Measurements from ENCODE around the gene INTS13.
A peak's percentile ranks its signal among the peaks of the same experiment; 100 is the strongest.
"Not testable (repeated sequence)": the region's sequence is repeated elsewhere in the genome, so short reads cannot be mapped to it uniquely, and the experiment has no call there.

Gene INTS13

DNA sequence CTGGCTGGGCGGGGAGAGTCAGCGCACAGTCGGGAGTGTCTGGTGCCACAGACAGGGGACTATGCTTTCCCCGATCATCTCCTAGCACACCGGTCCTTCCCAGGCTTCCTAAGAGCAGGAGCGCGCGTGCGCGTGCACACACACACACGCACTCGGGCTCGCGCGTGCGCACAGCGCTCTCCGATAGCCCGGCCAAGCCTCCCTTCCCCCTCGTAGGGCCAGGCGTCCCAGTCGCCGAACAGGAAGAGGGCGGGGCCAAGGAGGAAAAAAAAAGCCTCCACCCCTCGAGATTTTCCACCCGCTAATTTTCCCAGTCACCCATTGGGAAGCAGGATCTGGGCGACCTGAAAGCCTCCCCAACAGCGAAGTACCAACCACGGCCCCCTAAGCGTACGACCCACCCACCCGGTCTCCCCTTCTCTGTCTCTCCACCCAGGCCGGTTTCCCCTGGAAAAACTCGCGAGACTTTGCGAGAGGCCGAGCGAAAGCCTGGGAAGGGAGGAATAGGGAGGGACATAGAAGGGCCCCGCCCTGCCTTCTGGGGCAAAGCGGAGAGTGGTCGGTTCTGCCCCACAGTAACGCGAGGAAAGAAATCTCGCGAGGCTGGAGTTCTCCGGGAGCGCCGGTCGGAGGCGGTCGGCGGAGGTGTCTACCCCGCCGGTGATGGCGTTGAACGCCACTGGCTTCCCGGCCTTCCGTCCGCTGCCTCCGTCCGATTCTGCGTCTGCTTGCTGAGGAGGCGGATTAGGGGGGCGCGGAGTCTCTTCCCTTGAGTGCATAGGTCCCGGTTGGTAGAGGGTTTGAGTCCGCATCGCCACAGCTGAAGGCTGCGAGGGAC, at the start of gene INTS13, which contains the start of gene FGFR1OP2:
TSS of gene INTS13 (minus strand) at position 119 of the 838 bp plus-strand sequence. CDS start 1,178 bp downstream, outside the sequence.
TSS of gene FGFR1OP2 (plus strand) at position 608 of the 838 bp plus-strand sequence. CDS start 15,689 bp downstream, outside the sequence.
- DNase-seq (ENCODE audit: low spot score): peak; percentile 98

DNA sequence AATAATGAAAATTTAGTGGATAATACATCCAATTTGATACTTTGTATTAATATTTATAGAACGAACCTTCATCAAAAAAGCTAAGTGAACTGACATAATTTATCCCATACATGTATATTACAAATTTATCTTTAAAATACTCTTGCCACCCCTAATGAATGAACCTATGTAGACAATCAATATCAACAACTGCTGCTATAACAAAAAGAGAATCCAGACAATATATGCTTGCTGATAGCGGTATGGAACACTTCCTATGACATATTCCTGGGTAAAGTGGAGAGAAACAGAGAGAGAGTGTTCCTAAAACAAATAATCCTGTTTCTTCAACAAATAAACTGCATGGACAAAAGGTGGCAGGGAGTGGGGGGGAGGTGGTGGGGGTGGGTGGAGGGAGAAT, 45.1 kb upstream of the INTS13 start:
- DNase-seq (ENCODE audit: low spot score): no peak

DNA sequence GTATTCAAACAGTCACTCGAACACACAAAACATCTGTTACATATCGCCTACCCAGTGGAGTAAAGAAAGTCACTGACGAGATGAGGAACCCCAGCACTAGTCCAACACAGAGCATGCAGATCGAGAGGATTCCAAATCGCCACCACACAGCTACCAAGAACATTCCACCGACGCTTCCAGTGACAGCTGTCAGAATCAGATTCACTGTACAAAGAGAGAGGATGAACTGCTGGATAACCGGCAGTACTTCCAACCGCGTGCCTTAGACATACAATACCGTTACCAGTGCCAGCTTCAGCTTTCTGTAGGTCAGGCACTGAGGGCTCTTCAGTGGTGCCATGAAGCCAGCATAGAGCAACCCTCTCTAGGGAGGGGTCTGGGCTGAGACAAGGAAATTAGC, 42.0 kb upstream of the INTS13 start:
- no peak for DNase-seq (ENCODE audit: low spot score)

- no peak for DNase-seq (ENCODE audit: low spot score)
These were observed 41.0 kb upstream of the INTS13 start for GRCh38 chr12:26978801-26979200.

DNA sequence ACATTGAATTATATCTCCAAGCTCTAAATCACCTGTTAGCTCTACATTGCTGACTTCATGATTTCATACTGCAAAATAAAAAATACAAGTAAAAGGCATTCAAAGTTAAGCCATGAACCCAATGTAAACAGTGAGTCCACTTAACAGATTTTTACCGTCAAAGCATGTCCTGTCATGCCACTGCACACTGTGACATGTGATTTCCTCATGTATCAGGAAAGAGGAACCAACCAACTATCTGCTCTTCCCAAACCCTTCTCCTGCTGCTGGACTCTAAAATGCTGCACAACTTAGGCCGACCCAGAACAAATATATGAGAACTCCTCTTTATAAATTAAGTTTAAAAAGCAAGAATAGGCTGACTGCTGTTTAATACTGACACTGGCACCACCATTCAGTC, 38.9 kb upstream of the INTS13 start:
- DNase-seq (ENCODE audit: low spot score): no peak

GRCh38 chr12:26971963-26972362, 34.2 kb upstream of the INTS13 start:
- no peak for DNase-seq (ENCODE audit: low spot score)

GRCh38 chr12:26970136-26970535, 32.4 kb upstream of the INTS13 start:
- DNase-seq (ENCODE audit: low spot score): no peak

GRCh38 chr12:26966842-26967241, 29.1 kb upstream of the INTS13 start:
- no peak for DNase-seq (ENCODE audit: low spot score)

GRCh38 chr12:26963413-26963812, 25.6 kb upstream of the INTS13 start:
- DNase-seq (ENCODE audit: low spot score): no peak

DNA sequence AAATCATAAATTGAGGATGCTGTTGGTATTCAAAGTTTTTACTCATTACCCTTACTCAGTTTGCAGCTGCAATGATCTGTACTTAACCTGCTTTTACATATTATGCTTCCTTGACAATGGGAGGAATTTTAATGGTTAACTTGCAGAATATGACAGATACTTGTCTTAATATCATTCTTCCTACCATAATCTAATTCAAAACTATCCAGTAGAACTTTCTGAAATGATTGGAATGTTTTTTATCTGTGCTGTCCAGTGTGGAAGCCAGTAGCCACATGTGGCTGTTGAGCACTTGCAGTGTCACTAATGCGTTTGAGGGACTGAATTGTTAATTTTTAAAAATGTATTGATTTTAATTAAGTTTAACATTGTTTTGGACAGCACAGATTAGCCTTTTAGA, 24.0 kb upstream of the INTS13 start:
- DNase-seq (ENCODE audit: low spot score): no peak

GRCh38 chr12:26961391-26961790, 23.6 kb upstream of the INTS13 start:
- not testable (repeated sequence) for DNase-seq (ENCODE audit: low spot score)

DNA sequence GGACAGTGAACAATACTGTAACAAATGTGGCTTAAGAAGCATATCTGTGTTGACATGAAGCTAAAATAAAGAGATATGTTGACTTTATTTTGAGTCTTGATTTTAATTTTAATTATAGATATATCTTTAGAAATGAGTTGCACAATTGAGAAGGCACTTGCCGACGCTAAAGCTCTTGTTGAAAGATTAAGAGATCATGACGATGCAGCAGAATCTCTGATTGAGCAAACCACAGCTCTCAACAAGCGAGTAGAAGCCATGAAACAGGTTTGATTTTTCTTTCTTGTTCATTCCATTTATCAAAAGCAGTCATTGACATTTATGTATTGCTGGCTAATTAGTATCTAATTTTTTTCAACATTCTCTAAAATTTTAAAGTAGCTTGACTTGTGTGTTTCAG, 16.2 kb upstream of the INTS13 start:
- no peak for DNase-seq (ENCODE audit: low spot score)

DNA sequence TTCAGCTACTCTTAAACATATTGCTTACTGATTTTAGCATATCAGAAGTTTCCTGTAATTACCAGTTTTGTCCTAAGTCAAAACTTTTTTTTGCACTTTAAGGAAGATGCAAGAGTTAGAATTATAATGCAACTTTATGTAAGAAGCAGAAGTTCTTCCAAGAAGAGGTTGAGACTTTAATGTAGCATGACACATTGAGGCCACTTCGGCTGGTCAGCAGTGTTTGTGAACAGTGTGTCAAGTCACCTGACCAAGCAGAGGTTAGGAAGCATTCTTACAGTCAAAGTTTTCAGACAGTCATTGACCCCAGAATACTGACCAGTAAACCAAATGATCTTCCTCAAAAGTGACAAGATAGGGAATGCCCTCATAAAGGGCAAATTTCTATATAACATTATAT, 15.7 kb upstream of the INTS13 start:
- DNase-seq (ENCODE audit: low spot score): no peak

- DNase-seq (ENCODE audit: low spot score): no peak
These were observed 10.5 kb upstream of the INTS13 start for GRCh38 chr12:26948309-26948708.

DNA sequence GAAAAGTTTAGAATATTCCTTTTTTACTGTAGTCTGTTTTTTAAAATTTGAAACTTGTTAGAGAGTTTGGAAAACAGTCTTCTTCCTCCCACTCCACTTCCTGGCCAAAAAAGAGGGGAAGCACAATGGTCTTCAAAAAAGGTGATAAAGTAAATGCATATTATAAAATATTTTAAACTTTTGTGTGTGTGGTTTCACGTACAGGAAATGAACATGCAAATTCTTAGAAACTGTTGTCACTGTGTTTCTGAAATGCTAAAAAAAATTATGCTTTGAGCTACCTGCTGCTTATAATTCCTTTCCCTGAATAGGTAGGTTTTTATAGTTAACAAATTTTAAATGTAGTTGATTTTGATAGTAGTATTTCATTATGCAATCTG, 3.4 kb upstream of the INTS13 start:
- no peak for DNase-seq (ENCODE audit: low spot score)

GRCh38 chr12:26940516-26941214, 2.9 kb upstream of the INTS13 start:
- peak; percentile 44 for DNase-seq (ENCODE audit: low spot score)

GRCh38 chr12:26939953-26940352, 2.2 kb upstream of the INTS13 start:
- no peak for DNase-seq (ENCODE audit: low spot score)

DNA sequence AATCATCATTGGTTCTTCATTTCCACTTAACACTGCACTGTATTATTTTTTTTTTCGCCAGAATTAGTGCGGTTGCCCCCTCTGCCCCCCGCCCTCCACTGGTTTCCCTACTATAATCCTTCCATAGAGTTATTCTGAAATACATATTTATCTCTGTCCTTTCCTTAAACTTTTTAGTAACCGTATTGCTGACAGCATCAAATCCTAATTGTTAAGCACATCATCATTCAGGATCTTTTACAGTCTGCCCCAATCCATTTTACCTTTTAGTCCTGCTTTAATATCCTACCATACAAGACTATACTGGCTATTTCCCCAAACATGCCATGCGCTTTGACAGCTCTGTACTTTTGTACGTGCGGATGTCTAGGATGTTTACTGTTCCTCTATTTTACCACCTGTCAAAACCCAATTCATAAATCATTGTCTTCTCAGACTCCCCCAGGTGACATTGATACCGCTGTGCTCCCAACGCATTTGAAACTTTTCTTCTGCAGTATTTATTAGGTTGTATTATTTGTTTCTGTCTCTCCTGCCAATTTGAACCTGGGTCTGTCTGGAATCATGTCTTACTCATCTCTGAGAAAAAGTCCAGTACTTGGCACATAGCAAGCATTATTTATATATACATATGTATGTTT, 1.5 kb upstream of the INTS13 start:
- DNase-seq (ENCODE audit: low spot score): no peak

DNA sequence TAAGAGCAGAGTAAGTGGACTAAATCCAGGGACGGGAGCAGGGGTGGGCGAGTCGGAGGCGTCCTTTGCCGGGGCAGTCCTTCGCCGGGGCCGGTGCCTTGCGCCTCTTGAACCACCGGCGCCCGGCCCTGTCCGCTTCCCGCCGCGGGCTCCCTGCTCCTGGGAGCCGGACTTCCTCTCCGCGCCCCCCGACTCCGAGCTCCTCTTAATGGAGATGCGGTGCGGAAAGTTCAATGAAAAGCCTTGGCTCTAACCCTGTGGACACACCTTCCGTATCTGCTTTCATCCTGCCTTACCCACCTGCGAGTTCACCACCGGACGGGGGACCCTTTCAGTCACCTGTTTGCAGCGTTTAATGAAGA, 901 bp upstream of the INTS13 start:
- no peak for DNase-seq (ENCODE audit: low spot score)

DNA sequence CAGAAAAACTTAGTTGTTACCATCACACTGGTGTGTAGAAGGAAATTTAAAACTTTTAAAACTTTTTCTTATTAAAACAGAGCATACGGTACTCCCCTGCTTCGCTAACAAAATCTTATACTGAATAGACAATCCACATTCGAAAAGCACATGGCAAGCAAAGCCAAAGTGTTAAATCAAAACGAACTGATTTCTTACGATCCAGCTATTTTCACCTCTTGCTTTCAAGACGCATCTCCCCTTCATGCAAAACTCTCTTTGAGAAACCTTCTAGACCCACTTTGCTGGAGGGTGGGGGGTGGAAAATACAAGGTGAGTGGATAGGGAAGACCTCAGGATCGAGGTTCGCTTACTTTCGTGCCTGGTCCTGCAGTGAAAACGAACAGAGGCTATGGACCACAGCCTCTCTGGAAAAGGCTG, 328 bp downstream of the INTS13 start:
- no peak for DNase-seq (ENCODE audit: low spot score)

DNA sequence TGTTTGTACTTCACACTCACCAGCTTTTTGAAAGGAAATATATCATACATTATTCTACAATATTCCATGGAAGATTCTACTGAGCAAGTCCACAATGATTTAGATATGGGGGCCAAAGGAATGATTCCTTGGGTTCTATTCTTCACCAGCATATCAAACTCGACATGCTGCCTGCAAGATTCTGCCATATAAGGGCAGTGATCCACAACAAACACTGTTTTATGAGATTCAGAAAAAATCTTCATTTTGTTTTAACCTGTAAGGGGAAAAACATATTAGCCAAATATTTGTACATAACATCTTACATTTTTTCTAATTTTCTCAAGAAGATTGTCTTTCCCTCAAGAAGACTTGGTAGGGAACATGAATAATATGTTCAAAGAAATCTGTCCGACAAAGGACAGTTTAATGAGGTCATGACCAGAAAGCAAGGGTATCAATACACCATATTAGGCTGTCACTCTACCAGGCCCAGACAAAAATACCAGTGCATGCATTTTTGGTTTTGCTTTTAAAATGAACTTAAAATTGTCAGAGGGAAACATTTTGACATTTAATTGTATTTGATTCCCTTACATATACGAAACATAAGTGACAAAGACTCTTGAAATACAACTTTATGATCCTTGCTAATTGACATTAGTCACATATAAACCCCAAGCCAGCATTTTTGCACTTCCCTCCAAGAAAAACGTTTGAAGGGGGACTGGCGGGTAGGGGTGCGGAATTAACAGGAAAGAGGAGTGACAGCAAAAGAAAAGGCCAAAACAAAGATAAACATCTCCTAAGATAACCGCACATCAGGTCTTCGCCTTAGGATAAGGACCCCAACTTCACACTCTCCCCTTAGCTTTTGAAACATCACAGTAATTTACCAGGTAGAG, 980 bp downstream of the INTS13 start:
- no peak for DNase-seq (ENCODE audit: low spot score)
